ENCODE measurements around the gene MRPL17.

DNA sequence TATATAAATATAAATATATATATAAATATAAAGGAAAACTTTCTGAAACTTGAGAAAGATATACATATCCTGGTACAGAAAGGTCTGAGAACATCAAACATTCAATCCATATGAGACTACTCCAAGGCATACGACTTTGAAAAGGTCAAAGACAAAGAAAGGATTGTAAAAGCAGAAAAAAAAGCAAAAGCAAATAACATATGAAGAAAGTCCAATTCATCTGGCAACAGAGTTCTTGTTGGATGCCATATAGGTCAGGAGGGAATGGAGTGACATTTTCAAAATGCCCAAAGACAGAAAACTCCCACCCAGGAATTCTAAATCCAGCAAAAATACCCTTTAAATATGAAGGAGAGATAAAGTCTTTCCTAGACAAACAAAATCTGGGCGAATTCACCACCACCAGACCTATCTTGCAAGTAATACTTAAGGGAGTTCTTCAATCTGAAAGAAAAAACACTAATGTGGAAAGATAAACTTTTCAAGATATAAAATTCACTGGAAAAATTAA is 42.3 kb upstream of the MRPL17 start:
- TF ChIP-seq EZH2 (conservative IDR thresholded peaks at IDR 0.05; ENCODE audit: low read depth, low read length) (no peak), ZNF274 (CRISPR knock-in tag; IDR thresholded peaks at IDR 0.05) (no peak), ELF4 (CRISPR knock-in tag; IDR thresholded peaks at IDR 0.05; ENCODE audit: borderline replicate concordance) (no peak), NFAT5 (CRISPR knock-in tag; IDR thresholded peaks at IDR 0.05) (no peak), ZC3H4 (CRISPR knock-in tag; IDR thresholded peaks at IDR 0.05; ENCODE audit: borderline replicate concordance) (no peak), TCF7L2 (IDR thresholded peaks at IDR 0.05; ENCODE audit: low read depth, low read length) (no peak), POLR2A (IDR thresholded peaks at IDR 0.05; ENCODE audit: insufficient read depth in 1 of 2, low read depth in 2 of 2, low read length in 2 of 2) (no peak), TBL1XR1 (IDR thresholded peaks at IDR 0.05; ENCODE audit: borderline replicate concordance, low read length, partially characterized antibody) (no peak), HMGA1 (CRISPR knock-in tag; conservative IDR thresholded peaks at IDR 0.05) (no peak), MAZ (IDR thresholded peaks at IDR 0.05; ENCODE audit: borderline replicate concordance, low read depth, low read length) (no peak), MAZ (CRISPR knock-in tag; IDR thresholded peaks at IDR 0.05; ENCODE audit: low read depth) (no peak)

Measured in HepG2 (cell line).